Natural killer cell treated with Interleukin-12 subunit alpha and Interleukin-12 subunit beta and Interleukin-15 and Interleukin-18, amount 100 ng/mL, for 72 hours (primary cell): ENCODE results near the gene FAM3D. TPM values are rescaled to one million over a fixed set of nuclear protein-coding genes. Genes with fewer than 3 reads are reported as not detected.

Experiments used
- ATAC-seq, 2 donors: fragments of 150-1000 bp; cut with Tn5 transposase in 1 of 2; sonication (Bioruptor Pico), chemical (Tn5 transposase) in 1 of 2; 2 replicates each; pipeline ENCODE4 v1.10.0; 2021
- DNase-seq: peaks from one replicate; pipeline ENCODE4 v3.0.0; 2022; ENCODE audit warnings: low spot score
- H3K27ac Mint-ChIP-seq, 2 donors: 1 replicate in 1 of 2; 2 replicates in 1 of 2; pipeline ENCODE4 v1.8.0; 2022; ENCODE audit warnings: mixed read lengths in 2 of 2, mild to moderate bottlenecking in 1 of 2, moderate library complexity in 1 of 2
- H3K27me3 Mint-ChIP-seq, 2 donors: 1 replicate in 1 of 2; 2 replicates in 1 of 2; pipeline ENCODE4 v1.8.0; 2022; ENCODE audit warnings: mixed read lengths in 2 of 2
- H3K36me3 Mint-ChIP-seq: one replicate; pipeline ENCODE4 v1.8.0; 2022; ENCODE audit warnings: mixed read lengths
- H3K4me1 Mint-ChIP-seq, 2 donors: 1 replicate in 1 of 2; 2 replicates in 1 of 2; pipeline ENCODE4 v1.8.0; 2022; ENCODE audit warnings: low read depth in 2 of 2, mixed read lengths in 2 of 2, mild to moderate bottlenecking in 1 of 2
- H3K4me3 Mint-ChIP-seq: one replicate; pipeline ENCODE4 v1.8.0; 2022; ENCODE audit warnings: mixed read lengths
- H3K9me3 Mint-ChIP-seq: 2 replicates; pipeline ENCODE4 v1.8.0; 2022; ENCODE audit warnings: mixed read lengths
- total RNA-seq, 2 donors: library from RNA; stranded (reverse); gene quantifications; one replicate each; pipeline ENCODE4 v1.2.3, GENCODE V29; 2022

The FAM3D gene
- total RNA-seq, 2 donors from 2014 or later: not detected

DNA sequence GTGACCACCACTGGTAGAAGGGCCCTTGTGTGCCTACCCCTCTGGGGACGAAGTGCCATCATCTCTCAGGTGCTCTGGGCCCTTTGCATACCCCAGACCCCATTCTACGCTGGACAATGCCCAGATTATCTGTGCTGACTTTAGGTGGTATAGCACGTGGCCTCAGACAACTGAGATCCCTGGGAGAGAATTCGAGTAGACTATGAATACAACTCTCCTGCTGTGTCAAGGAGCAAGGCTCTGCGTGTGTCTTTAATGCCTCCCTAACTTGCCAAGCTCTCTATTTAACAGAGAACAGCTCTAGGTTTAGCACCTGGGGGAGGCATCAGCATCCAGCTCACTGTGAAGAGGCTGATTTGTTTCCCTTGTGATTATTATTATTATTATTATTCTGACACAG is 29.1 kb downstream of the FAM3D start:
- no peaks in the 10 kb centered on the region for H3K36me3 Mint-ChIP-seq
- H3K27ac Mint-ChIP-seq: no peak overlapping the region
- DNase-seq: no peak
- ATAC-seq: no peak
- no peak overlapping the region for H3K4me3 Mint-ChIP-seq
- no peaks in the 10 kb centered on the region for H3K9me3 Mint-ChIP-seq
- peaks cover 7 to 8% of the 10 kb centered on the region in 2 donors for H3K27me3 Mint-ChIP-seq
- peaks cover 0 to 4% of the 10 kb centered on the region in 2 donors for H3K4me1 Mint-ChIP-seq

DNA sequence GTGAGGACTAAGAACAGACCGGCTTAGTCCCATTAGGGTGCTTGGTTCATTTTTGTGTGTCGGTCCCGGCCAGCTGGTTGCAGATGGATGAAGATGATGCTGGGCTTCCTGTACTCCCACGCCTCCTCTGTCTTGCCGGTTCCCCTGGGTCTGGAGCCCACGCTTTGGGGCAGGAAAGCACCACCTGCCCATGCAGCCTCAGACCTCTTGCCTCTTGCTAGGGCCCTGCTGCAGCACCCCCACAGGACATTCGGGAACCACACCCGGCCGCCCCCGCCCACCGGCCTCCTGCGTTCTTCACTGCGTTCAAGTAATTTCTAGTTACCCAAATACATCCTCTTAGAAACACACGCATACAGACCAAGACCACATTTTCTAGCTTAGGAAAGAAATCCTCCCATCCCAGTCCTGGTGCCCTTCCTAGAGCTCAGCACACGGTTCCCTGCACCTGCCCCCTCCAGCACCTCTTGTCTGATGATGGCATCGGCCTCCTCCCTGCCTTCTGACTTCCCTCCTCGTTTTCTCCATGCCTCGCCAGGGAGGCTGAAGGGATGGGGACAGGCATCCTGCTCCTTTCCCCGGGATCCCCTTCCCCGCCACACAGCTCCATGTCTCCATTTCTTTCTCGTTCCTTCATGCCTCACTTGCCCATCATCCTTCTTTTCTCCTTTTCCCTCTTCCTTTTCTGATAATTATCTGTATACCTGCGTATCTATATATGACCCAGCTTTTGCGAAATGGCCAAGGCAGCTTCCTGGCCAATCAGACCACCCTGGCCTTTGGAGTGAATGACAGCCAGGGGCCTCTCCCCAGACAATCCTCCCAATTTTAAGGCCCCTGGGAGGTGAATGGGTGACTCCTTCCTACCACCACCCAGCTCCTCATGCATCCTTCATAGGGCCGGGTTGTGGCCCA is 30.9 kb downstream of the FAM3D start:
- H3K27ac Mint-ChIP-seq: no peak overlapping the region
- no peak for DNase-seq
- no peak overlapping the region for H3K4me3 Mint-ChIP-seq
- H3K36me3 Mint-ChIP-seq: no peaks in the 10 kb centered on the region
- no peaks in the 10 kb centered on the region for H3K9me3 Mint-ChIP-seq
- peaks cover 0 to under 1% of the 10 kb centered on the region in 2 donors for H3K4me1 Mint-ChIP-seq
- ATAC-seq: no peak
- H3K27me3 Mint-ChIP-seq: peaks cover 8 to 14% of the 10 kb centered on the region in 2 donors

DNA sequence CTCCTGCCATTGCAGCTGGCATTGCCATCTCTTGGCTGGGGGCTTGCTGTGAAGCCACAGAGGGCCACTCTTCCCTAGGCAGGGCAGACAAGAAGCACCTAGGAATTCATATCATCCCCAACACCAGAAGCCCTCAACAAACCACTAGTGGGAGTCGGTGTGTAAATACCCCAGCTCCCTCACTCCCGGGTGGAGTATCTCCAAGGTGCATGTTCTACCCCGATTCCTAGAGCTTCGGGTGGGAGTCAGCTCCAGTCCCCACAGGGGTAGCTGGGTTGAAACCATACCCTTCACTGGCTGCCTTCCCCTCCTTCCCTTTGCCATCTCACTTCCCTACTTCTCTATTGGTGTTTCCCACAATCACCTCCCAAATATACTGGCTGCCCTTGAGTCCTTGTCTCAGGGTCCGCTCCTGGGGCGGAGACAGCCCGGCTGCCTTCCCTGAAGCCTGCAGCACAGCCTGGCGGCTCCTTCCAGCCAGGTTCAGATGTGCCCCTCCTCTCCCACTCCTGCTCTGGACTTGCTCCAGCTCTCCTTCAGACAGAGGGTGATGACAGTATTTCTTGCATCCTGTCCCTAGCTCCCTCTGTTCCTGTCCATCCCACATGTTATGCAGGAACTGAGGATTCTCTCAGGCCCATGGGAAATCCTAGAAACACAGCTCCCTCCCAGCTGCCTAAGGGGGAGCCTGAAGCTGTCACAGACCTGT is 33.3 kb downstream of the FAM3D start:
- no peak overlapping the region for H3K4me3 Mint-ChIP-seq
- ATAC-seq: no peak
- H3K27me3 Mint-ChIP-seq: peaks cover 8 to 16% of the 10 kb centered on the region in 2 donors
- DNase-seq: no peak
- no peaks in the 10 kb centered on the region for H3K9me3 Mint-ChIP-seq
- no peak overlapping the region for H3K27ac Mint-ChIP-seq
- H3K4me1 Mint-ChIP-seq: no peaks in the 10 kb centered on the region
- no peaks in the 10 kb centered on the region for H3K36me3 Mint-ChIP-seq

GRCh38 chr3:58631742-58632141 is 34.8 kb downstream of the FAM3D start:
- H3K9me3 Mint-ChIP-seq: no peaks in the 10 kb centered on the region
- no peak for ATAC-seq
- no peaks in the 10 kb centered on the region for H3K36me3 Mint-ChIP-seq
- H3K27me3 Mint-ChIP-seq: peaks cover 8 to 16% of the 10 kb centered on the region in 2 donors
- no peaks in the 10 kb centered on the region for H3K4me1 Mint-ChIP-seq
- no peak overlapping the region for H3K4me3 Mint-ChIP-seq
- no peak overlapping the region for H3K27ac Mint-ChIP-seq
- no peak for DNase-seq

DNA sequence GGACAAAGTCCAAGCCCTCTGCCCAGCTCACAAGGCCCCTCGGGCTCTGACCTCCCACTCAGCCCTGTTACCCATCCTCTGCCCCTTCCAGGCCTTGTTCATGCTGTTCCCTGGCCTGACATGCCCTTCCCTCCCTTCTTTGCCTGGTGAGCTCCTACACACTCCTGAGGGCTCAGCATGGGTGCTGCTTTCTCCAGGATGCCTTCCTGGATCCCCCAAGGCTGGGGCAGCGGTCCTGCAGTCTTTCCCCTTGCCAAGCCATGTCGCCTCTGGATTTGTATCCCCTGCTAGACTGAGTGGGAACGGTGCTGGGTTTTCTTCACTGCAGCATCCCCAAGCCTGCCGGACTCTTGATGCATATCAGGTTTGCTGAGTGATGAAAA is 35.9 kb downstream of the FAM3D start:
- H3K4me1 Mint-ChIP-seq: peaks cover 0 to under 1% of the 10 kb centered on the region in 2 donors
- no peak overlapping the region for H3K4me3 Mint-ChIP-seq
- ATAC-seq: no peak
- peak overlapping the region in 1 of 2 donors; percentile 45 for H3K27ac Mint-ChIP-seq
- peaks cover 3 to 13% of the 10 kb centered on the region in 2 donors for H3K27me3 Mint-ChIP-seq
- H3K36me3 Mint-ChIP-seq: no peaks in the 10 kb centered on the region
- DNase-seq: no peak
- H3K9me3 Mint-ChIP-seq: no peaks in the 10 kb centered on the region

DNA sequence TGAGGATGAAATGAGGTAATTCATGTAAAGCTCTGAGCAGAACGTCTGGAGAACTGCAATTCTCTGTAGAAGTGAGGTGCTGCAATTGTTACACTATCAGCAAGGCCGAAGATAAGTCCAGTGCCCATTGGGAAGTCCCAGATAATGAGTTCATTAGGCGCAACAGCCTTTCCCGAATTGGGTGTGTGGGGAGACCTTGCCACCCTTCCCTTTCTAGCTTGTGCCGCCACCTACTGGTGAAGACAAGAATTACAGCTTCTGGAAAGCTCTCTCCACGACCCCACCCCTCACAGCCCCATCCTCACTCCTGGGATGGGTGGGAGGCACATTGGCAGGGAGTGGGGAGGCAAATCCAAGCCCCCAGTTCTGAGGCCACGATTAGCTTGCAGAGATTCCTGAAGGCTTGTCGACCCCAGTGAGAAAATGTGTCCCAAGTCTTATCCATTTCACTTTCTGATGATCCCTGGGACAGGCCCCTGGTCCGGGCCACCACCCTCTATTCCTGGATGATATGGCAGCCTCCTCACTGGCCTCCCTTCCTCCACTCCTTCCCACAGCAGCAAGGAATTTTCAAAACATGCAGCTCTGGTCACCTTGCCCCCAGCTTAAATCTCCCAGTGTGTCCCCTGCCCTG is 36.4 kb downstream of the FAM3D start:
- DNase-seq (peak; percentile 78), ATAC-seq (no peak)
- Mint-ChIP-seq H3K27me3 (peaks cover 0 to 12% of the 10 kb centered on the region in 2 donors), H3K27ac (peak overlapping the region in 1 of 2 donors; percentile 45), H3K9me3 (no peaks in the 10 kb centered on the region), H3K4me1 (peaks cover 1 to 6% of the 10 kb centered on the region in 2 donors), H3K36me3 (no peaks in the 10 kb centered on the region), H3K4me3 (no peak overlapping the region)

- H3K9me3 Mint-ChIP-seq: no peaks in the 10 kb centered on the region
- no peaks in the 10 kb centered on the region for H3K36me3 Mint-ChIP-seq
- no peak overlapping the region for H3K27ac Mint-ChIP-seq
- DNase-seq: no peak
- H3K4me3 Mint-ChIP-seq: no peak overlapping the region
- peaks cover 3 to 7% of the 10 kb centered on the region in 2 donors for H3K4me1 Mint-ChIP-seq
- ATAC-seq: no peak
- peaks cover 0 to 12% of the 10 kb centered on the region in 2 donors for H3K27me3 Mint-ChIP-seq
Observed at GRCh38 chr3:58629629-58630028, 36.9 kb downstream of the FAM3D start.

- Mint-ChIP-seq H3K9me3 (no peaks in the 10 kb centered on the region), H3K27me3 (peaks cover 0 to 12% of the 10 kb centered on the region in 2 donors), H3K27ac (no peak overlapping the region), H3K4me1 (peaks cover 3 to 7% of the 10 kb centered on the region in 2 donors), H3K36me3 (no peaks in the 10 kb centered on the region), H3K4me3 (no peak overlapping the region)
- DNase-seq (no peak), ATAC-seq (no peak)
Observed at GRCh38 chr3:58628823-58629562, 37.6 kb downstream of the FAM3D start.

GRCh38 chr3:58627941-58628340 is 38.6 kb downstream of the FAM3D start:
- Mint-ChIP-seq H3K27ac (no peak overlapping the region), H3K4me1 (peaks cover 3 to 7% of the 10 kb centered on the region in 2 donors), H3K9me3 (no peaks in the 10 kb centered on the region), H3K27me3 (peaks cover 0 to 9% of the 10 kb centered on the region in 2 donors), H3K4me3 (no peak overlapping the region), H3K36me3 (no peaks in the 10 kb centered on the region)
- DNase-seq (no peak), ATAC-seq (no peak)

DNA sequence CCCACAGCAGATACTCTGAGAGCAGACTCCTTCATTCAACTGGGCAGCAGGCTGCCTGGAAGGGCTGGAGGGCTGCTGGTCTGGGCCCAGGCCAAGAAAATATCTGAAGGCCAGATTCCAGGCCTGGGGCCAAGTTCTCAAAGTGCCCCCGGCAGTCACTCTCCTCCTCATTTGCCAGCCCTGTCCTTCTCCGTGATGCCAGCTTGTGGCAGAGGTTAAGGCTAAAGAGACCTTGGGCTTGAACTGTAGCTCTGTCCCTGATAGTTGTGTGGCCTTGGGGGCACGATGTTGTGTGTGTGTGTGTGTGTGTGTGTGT is 39.0 kb downstream of the FAM3D start:
- Mint-ChIP-seq H3K36me3 (no peaks in the 10 kb centered on the region), H3K27ac (no peak overlapping the region), H3K27me3 (peaks cover 0 to 9% of the 10 kb centered on the region in 2 donors), H3K9me3 (no peaks in the 10 kb centered on the region), H3K4me3 (no peak overlapping the region), H3K4me1 (peaks cover 3 to 7% of the 10 kb centered on the region in 2 donors)
- DNase-seq: no peak
- no peak for ATAC-seq

- Mint-ChIP-seq H3K4me1 (peaks cover 3 to 7% of the 10 kb centered on the region in 2 donors), H3K36me3 (no peaks in the 10 kb centered on the region), H3K9me3 (no peaks in the 10 kb centered on the region), H3K4me3 (no peak overlapping the region), H3K27me3 (peaks cover 0 to 9% of the 10 kb centered on the region in 2 donors), H3K27ac (no peak overlapping the region)
- ATAC-seq (no peak), DNase-seq (no peak)
Observed at GRCh38 chr3:58626841-58627569, 39.6 kb downstream of the FAM3D start.

GRCh38 chr3:58625196-58625824 is 41.3 kb downstream of the FAM3D start:
- DNase-seq (no peak), ATAC-seq (no peak)
- no peaks in the 10 kb centered on the region for H3K9me3 Mint-ChIP-seq
- H3K4me3 Mint-ChIP-seq: no peak overlapping the region
- H3K36me3 Mint-ChIP-seq: no peaks in the 10 kb centered on the region
- H3K27ac Mint-ChIP-seq: no peak overlapping the region
- H3K4me1 Mint-ChIP-seq: peaks cover 3 to 7% of the 10 kb centered on the region in 2 donors
- H3K27me3 Mint-ChIP-seq: no peaks in the 10 kb centered on the region
